ENCODE measurements around the gene GRK5.

Gene GRK5

GRCh38 chr10:119351189-119351588 lies 143.8 kb downstream of the GRK5 start:
- no peak overlapping the region for H3K4me3 ChIP-seq (ENCODE audit: low read length in 2 of 2)
- H3K27ac ChIP-seq (ENCODE audit: low read length) = no peak overlapping the region
- H3K9me3 ChIP-seq (ENCODE audit: control insufficient read depth in 2 of 2, low read length in 2 of 2) = peaks cover 0 to 5% of the 10 kb centered on the region in 2 donors
- no peak overlapping the region for H3K9ac ChIP-seq (ENCODE audit: low read length in 2 of 2)
- H3K27me3 ChIP-seq (ENCODE audit: control insufficient read depth in 1 of 2, insufficient read depth in 2 of 2, low read length in 2 of 2) = no peaks in the 10 kb centered on the region
- H3K4me1 ChIP-seq (ENCODE audit: control insufficient read depth, insufficient read depth, low read length) = peaks cover 51% of the 10 kb centered on the region
- no peaks in the 10 kb centered on the region for H3K36me3 ChIP-seq (ENCODE audit: control insufficient read depth in 2 of 2, insufficient read depth in 2 of 2, low read length in 2 of 2)

- H3K36me3 ChIP-seq (ENCODE audit: control insufficient read depth in 2 of 2, insufficient read depth in 2 of 2, low read length in 2 of 2) = no peaks in the 10 kb centered on the region
- no peak overlapping the region for H3K4me3 ChIP-seq (ENCODE audit: low read length in 2 of 2)
- H3K9me3 ChIP-seq (ENCODE audit: control insufficient read depth in 2 of 2, low read length in 2 of 2) = peaks cover 0 to 5% of the 10 kb centered on the region in 2 donors
- H3K9ac ChIP-seq (ENCODE audit: low read length in 2 of 2) = no peak overlapping the region
- no peak overlapping the region for H3K27ac ChIP-seq (ENCODE audit: low read length)
- no peaks in the 10 kb centered on the region for H3K27me3 ChIP-seq (ENCODE audit: control insufficient read depth in 1 of 2, insufficient read depth in 2 of 2, low read length in 2 of 2)
- peaks cover 48% of the 10 kb centered on the region for H3K4me1 ChIP-seq (ENCODE audit: control insufficient read depth, insufficient read depth, low read length)
These were observed 144.7 kb downstream of the GRK5 start for GRCh38 chr10:119352042-119352441.

GRCh38 chr10:119352807-119353206 lies 145.4 kb downstream of the GRK5 start:
- Histone ChIP-seq H3K9me3 (ENCODE audit: control insufficient read depth in 2 of 2, low read length in 2 of 2) (peaks cover 0 to 5% of the 10 kb centered on the region in 2 donors), H3K9ac (ENCODE audit: low read length in 2 of 2) (no peak overlapping the region), H3K27ac (ENCODE audit: low read length) (peak overlapping the region; percentile 18), H3K27me3 (ENCODE audit: control insufficient read depth in 1 of 2, insufficient read depth in 2 of 2, low read length in 2 of 2) (no peaks in the 10 kb centered on the region), H3K4me1 (ENCODE audit: control insufficient read depth, insufficient read depth, low read length) (peaks cover 50% of the 10 kb centered on the region), H3K4me3 (ENCODE audit: low read length in 2 of 2) (no peak overlapping the region), H3K36me3 (ENCODE audit: control insufficient read depth in 2 of 2, insufficient read depth in 2 of 2, low read length in 2 of 2) (no peaks in the 10 kb centered on the region)

GRCh38 chr10:119353421-119353820 lies 146.1 kb downstream of the GRK5 start:
- Histone ChIP-seq H3K4me3 (ENCODE audit: low read length in 2 of 2) (no peak overlapping the region), H3K9ac (ENCODE audit: low read length in 2 of 2) (no peak overlapping the region), H3K27ac (ENCODE audit: low read length) (peak overlapping the region; percentile 18), H3K27me3 (ENCODE audit: control insufficient read depth in 1 of 2, insufficient read depth in 2 of 2, low read length in 2 of 2) (no peaks in the 10 kb centered on the region), H3K4me1 (ENCODE audit: control insufficient read depth, insufficient read depth, low read length) (peaks cover 53% of the 10 kb centered on the region), H3K9me3 (ENCODE audit: control insufficient read depth in 2 of 2, low read length in 2 of 2) (peaks cover 0 to 5% of the 10 kb centered on the region in 2 donors), H3K36me3 (ENCODE audit: control insufficient read depth in 2 of 2, insufficient read depth in 2 of 2, low read length in 2 of 2) (no peaks in the 10 kb centered on the region)

- Histone ChIP-seq H3K9ac (ENCODE audit: low read length in 2 of 2) (no peak overlapping the region), H3K36me3 (ENCODE audit: control insufficient read depth in 2 of 2, insufficient read depth in 2 of 2, low read length in 2 of 2) (no peaks in the 10 kb centered on the region), H3K4me3 (ENCODE audit: low read length in 2 of 2) (no peak overlapping the region), H3K27ac (ENCODE audit: low read length) (no peak overlapping the region), H3K27me3 (ENCODE audit: control insufficient read depth in 1 of 2, insufficient read depth in 2 of 2, low read length in 2 of 2) (no peaks in the 10 kb centered on the region), H3K4me1 (ENCODE audit: control insufficient read depth, insufficient read depth, low read length) (peaks cover 30% of the 10 kb centered on the region), H3K9me3 (ENCODE audit: control insufficient read depth in 2 of 2, low read length in 2 of 2) (peaks cover 0 to 5% of the 10 kb centered on the region in 2 donors)
These were observed 148.6 kb downstream of the GRK5 start for GRCh38 chr10:119355930-119356329.

GRCh38 chr10:119357412-119358151 lies 150.2 kb downstream of the GRK5 start:
- peaks cover under 1 to 2% of the 10 kb centered on the region in 2 donors for H3K36me3 ChIP-seq (ENCODE audit: control insufficient read depth in 2 of 2, insufficient read depth in 2 of 2, low read length in 2 of 2)
- peak overlapping the region in 1 of 2 donors; percentile 35 for H3K4me3 ChIP-seq (ENCODE audit: low read length in 2 of 2)
- no peak overlapping the region for H3K9ac ChIP-seq (ENCODE audit: low read length in 2 of 2)
- H3K27ac ChIP-seq (ENCODE audit: low read length) = peak overlapping the region; percentile 41
- no peaks in the 10 kb centered on the region for H3K27me3 ChIP-seq (ENCODE audit: control insufficient read depth in 1 of 2, insufficient read depth in 2 of 2, low read length in 2 of 2)
- peaks cover 30% of the 10 kb centered on the region for H3K4me1 ChIP-seq (ENCODE audit: control insufficient read depth, insufficient read depth, low read length)
- H3K9me3 ChIP-seq (ENCODE audit: control insufficient read depth in 2 of 2, low read length in 2 of 2) = no peaks in the 10 kb centered on the region

GRCh38 chr10:119358152-119358512 lies 150.8 kb downstream of the GRK5 start:
- Histone ChIP-seq H3K4me3 (ENCODE audit: low read length in 2 of 2) (peak overlapping the region in 1 of 2 donors; percentile 35), H3K36me3 (ENCODE audit: control insufficient read depth in 2 of 2, insufficient read depth in 2 of 2, low read length in 2 of 2) (peaks cover 2% of the 10 kb centered on the region in 2 donors), H3K9me3 (ENCODE audit: control insufficient read depth in 2 of 2, low read length in 2 of 2) (no peaks in the 10 kb centered on the region), H3K4me1 (ENCODE audit: control insufficient read depth, insufficient read depth, low read length) (peaks cover 25% of the 10 kb centered on the region), H3K27ac (ENCODE audit: low read length) (peak overlapping the region; percentile 41), H3K27me3 (ENCODE audit: control insufficient read depth in 1 of 2, insufficient read depth in 2 of 2, low read length in 2 of 2) (no peaks in the 10 kb centered on the region), H3K9ac (ENCODE audit: low read length in 2 of 2) (no peak overlapping the region)

GRCh38 chr10:119358567-119358966 lies 151.2 kb downstream of the GRK5 start:
- Histone ChIP-seq H3K9ac (ENCODE audit: low read length in 2 of 2) (no peak overlapping the region), H3K36me3 (ENCODE audit: control insufficient read depth in 2 of 2, insufficient read depth in 2 of 2, low read length in 2 of 2) (peaks cover 2% of the 10 kb centered on the region in 2 donors), H3K27me3 (ENCODE audit: control insufficient read depth in 1 of 2, insufficient read depth in 2 of 2, low read length in 2 of 2) (no peaks in the 10 kb centered on the region), H3K9me3 (ENCODE audit: control insufficient read depth in 2 of 2, low read length in 2 of 2) (no peaks in the 10 kb centered on the region), H3K4me3 (ENCODE audit: low read length in 2 of 2) (no peak overlapping the region), H3K4me1 (ENCODE audit: control insufficient read depth, insufficient read depth, low read length) (peaks cover 21% of the 10 kb centered on the region), H3K27ac (ENCODE audit: low read length) (no peak overlapping the region)

- H3K9me3 ChIP-seq (ENCODE audit: control insufficient read depth in 2 of 2, low read length in 2 of 2) = no peaks in the 10 kb centered on the region
- no peak overlapping the region for H3K4me3 ChIP-seq (ENCODE audit: low read length in 2 of 2)
- no peak overlapping the region for H3K9ac ChIP-seq (ENCODE audit: low read length in 2 of 2)
- peaks cover 2% of the 10 kb centered on the region in 2 donors for H3K36me3 ChIP-seq (ENCODE audit: control insufficient read depth in 2 of 2, insufficient read depth in 2 of 2, low read length in 2 of 2)
- H3K27me3 ChIP-seq (ENCODE audit: control insufficient read depth in 1 of 2, insufficient read depth in 2 of 2, low read length in 2 of 2) = no peaks in the 10 kb centered on the region
- no peak overlapping the region for H3K27ac ChIP-seq (ENCODE audit: low read length)
- H3K4me1 ChIP-seq (ENCODE audit: control insufficient read depth, insufficient read depth, low read length) = peaks cover 22% of the 10 kb centered on the region
These were observed 151.7 kb downstream of the GRK5 start for GRCh38 chr10:119359025-119359424.

- Histone ChIP-seq H3K9me3 (ENCODE audit: control insufficient read depth in 2 of 2, low read length in 2 of 2) (no peaks in the 10 kb centered on the region), H3K4me3 (ENCODE audit: low read length in 2 of 2) (no peak overlapping the region), H3K27ac (ENCODE audit: low read length) (no peak overlapping the region), H3K36me3 (ENCODE audit: control insufficient read depth in 2 of 2, insufficient read depth in 2 of 2, low read length in 2 of 2) (peaks cover 2% of the 10 kb centered on the region in 2 donors), H3K9ac (ENCODE audit: low read length in 2 of 2) (no peak overlapping the region), H3K4me1 (ENCODE audit: control insufficient read depth, insufficient read depth, low read length) (peaks cover 28% of the 10 kb centered on the region), H3K27me3 (ENCODE audit: control insufficient read depth in 1 of 2, insufficient read depth in 2 of 2, low read length in 2 of 2) (no peaks in the 10 kb centered on the region)
These were observed 153.0 kb downstream of the GRK5 start for GRCh38 chr10:119360181-119360921.

GRCh38 chr10:119361037-119361436 lies 153.7 kb downstream of the GRK5 start:
- H3K27ac ChIP-seq (ENCODE audit: low read length) = no peak overlapping the region
- H3K27me3 ChIP-seq (ENCODE audit: control insufficient read depth in 1 of 2, insufficient read depth in 2 of 2, low read length in 2 of 2) = no peaks in the 10 kb centered on the region
- H3K9me3 ChIP-seq (ENCODE audit: control insufficient read depth in 2 of 2, low read length in 2 of 2) = no peaks in the 10 kb centered on the region
- H3K4me3 ChIP-seq (ENCODE audit: low read length in 2 of 2) = no peak overlapping the region
- H3K36me3 ChIP-seq (ENCODE audit: control insufficient read depth in 2 of 2, insufficient read depth in 2 of 2, low read length in 2 of 2) = peaks cover 2% of the 10 kb centered on the region in 2 donors
- H3K9ac ChIP-seq (ENCODE audit: low read length in 2 of 2) = no peak overlapping the region
- peaks cover 33% of the 10 kb centered on the region for H3K4me1 ChIP-seq (ENCODE audit: control insufficient read depth, insufficient read depth, low read length)
